Tibial nerve (tissue), 4 donors: ENCODE measurements around the gene GALNT13. TPM values are rescaled to one million over a fixed set of nuclear protein-coding genes. Genes with fewer than 3 reads are reported as not detected.

Source experiments
- DNase-seq, 2 donors: peaks; one replicate each; pipeline ENCODE4 v3.0.0-alpha.2; 2019; ENCODE audit warnings: low spot score in 2 of 2
- H3K27ac ChIP-seq, 4 donors: fragments of 200-600 bp; sonication (generic) in 3 of 4; one replicate each; pipeline ENCODE4 v1.5.1; 2017 to 2019; ENCODE audit warnings: mild to moderate bottlenecking in 1 of 4
- H3K27me3 ChIP-seq, 2 donors: fragments of 200-600 bp; sonication (generic) in 1 of 2; one replicate each; pipeline versions ENCODE4 v1.5.1 to v1.6.0; 2017 to 2019
- H3K36me3 ChIP-seq, 3 donors: fragments of 200-600 bp; sonication (generic); one replicate each; pipeline ENCODE4 v1.5.1; 2018 to 2019
- H3K4me1 ChIP-seq, 4 donors: fragments of 200-600 bp; sonication (generic) in 3 of 4; one replicate each; pipeline ENCODE4 v1.5.1; 2017 to 2019
- H3K4me3 ChIP-seq, 4 donors: fragments of 200-600 bp; sonication (generic) in 3 of 4; one replicate each; pipeline ENCODE4 v1.5.1; 2017 to 2019; ENCODE audit warnings: mild to moderate bottlenecking in 1 of 4, moderate library complexity in 1 of 4
- H3K9me3 ChIP-seq, 4 donors: fragments of 200-600 bp; sonication (generic) in 3 of 4; one replicate each; pipeline ENCODE4 v1.5.1; 2017 to 2019
- CTCF ChIP-seq, 5 experiments: fragments of 200-600 bp in 3 of 5; fragments of 450-650 bp in 2 of 5; sonication (generic) in 3 of 5; IDR thresholded peaks; one replicate each; pipeline ENCODE4 v1.5.1; 2016 to 2019; ENCODE audit warnings: antibody characterized with exemption in 5 of 5, mild to moderate bottlenecking in 3 of 5, moderate library complexity in 2 of 5
- EP300 ChIP-seq, 2 donors: sonication (generic); formaldehyde crosslinking; IDR thresholded peaks; one replicate each; pipeline ENCODE4 v1.6.1; 2017; ENCODE audit warnings: antibody characterized with exemption in 2 of 2, mild to moderate bottlenecking in 1 of 2
- POLR2A ChIP-seq, 2 donors: fragments of 450-650 bp; IDR thresholded peaks; one replicate each; pipeline ENCODE4 v1.6.1; 2017; ENCODE audit warnings: antibody characterized with exemption in 2 of 2, mild to moderate bottlenecking in 2 of 2, moderate library complexity in 2 of 2
- whole genome bisulfite sequencing, 2 donors: methylation state at CpG; one replicate each; pipeline ENCODE4 v1.1.5; 2018; 5-methylcytosine and 5-hydroxymethylcytosine counted together
- total RNA-seq, 4 donors: library from RNA; depleted of rRNA; stranded (reverse); fragments of >200 nt; gene quantifications; one replicate each; pipeline ENCODE4 v1.1.0, GENCODE V29; 2016

GALNT13 gene
- total RNA-seq, 4 donors from 2014 or later, result under 0.01 to 3.1 (median 1.3) TPM; not detected in 1

- H3K27ac ChIP-seq, result no peak overlapping the region
- H3K27me3 ChIP-seq, result no peaks in the 10 kb centered on the region
- H3K36me3 ChIP-seq, result no peaks in the 10 kb centered on the region
- DNase-seq, result no peak
- H3K4me3 ChIP-seq, result no peak overlapping the region
- no peaks in the 10 kb centered on the region for H3K4me1 ChIP-seq
- 97 to 98% methylated on average over 1 of the region's 1 CpG for WGBS, 2 donors
- TF ChIP-seq EP300 (IDR thresholded peaks at IDR 0.05) (no peak), POLR2A (IDR thresholded peaks at IDR 0.05) (no peak), CTCF (IDR thresholded peaks at IDR 0.05) (no peak)
- H3K9me3 ChIP-seq, result no peaks in the 10 kb centered on the region
Observed at GRCh38 chr2:154223726-154224125, 352.0 kb downstream of the GALNT13 start.

DNA sequence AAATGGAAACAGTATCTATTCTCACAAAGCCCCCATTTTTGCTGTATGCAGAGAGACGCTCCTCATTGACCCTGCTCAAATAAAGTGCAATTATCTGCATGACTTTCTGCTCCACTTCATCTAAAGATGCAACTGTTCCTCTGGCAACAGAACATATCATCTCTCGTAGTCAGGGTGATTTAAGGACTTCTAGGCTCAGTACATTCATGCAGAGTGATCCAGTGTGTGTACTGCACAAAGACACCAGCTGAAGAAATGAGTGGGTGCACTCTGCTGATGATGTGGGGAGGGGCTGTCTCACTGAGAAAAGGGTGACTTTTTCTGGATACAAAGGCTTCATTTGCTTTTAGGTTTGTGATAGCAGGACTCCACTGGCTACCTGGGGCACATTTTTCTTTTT, 355.2 kb downstream of the GALNT13 start:
- Histone ChIP-seq H3K4me3 (no peak overlapping the region), H3K4me1 (no peaks in the 10 kb centered on the region), H3K27ac (no peak overlapping the region), H3K27me3 (no peaks in the 10 kb centered on the region), H3K36me3 (no peaks in the 10 kb centered on the region), H3K9me3 (no peaks in the 10 kb centered on the region)
- WGBS, 2 donors, result 34 to 38% methylated on average over 2 of the region's 2 CpGs
- DNase-seq, result no peak
- TF ChIP-seq EP300 (IDR thresholded peaks at IDR 0.05) (no peak), CTCF (IDR thresholded peaks at IDR 0.05) (no peak), POLR2A (IDR thresholded peaks at IDR 0.05) (no peak)

- no peaks in the 10 kb centered on the region for H3K27me3 ChIP-seq
Observed at GRCh38 chr2:154228566-154229280, 357.0 kb downstream of the GALNT13 start.

DNA sequence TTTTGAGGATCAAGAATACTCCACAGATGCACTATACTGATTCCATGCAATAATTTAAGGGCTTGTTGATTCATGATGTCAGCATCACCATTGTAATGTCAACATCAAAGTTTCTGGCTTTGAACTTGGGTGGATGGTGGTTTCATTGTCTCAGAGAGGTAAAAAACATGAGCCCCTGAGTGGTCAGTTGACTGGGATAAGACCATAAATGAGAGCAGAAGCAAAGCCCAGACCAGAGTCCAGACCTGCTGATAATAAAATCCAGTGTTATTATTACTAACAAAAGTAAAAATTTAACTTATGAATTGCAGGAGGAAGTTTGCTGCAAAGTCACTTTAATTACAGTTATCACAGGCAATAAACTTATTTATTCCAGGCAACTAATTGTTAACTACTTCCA, 358.2 kb downstream of the GALNT13 start:
- no peaks in the 10 kb centered on the region for H3K9me3 ChIP-seq
- no peak overlapping the region for H3K27ac ChIP-seq
- H3K27me3 ChIP-seq, result no peaks in the 10 kb centered on the region
- no peaks in the 10 kb centered on the region for H3K4me1 ChIP-seq
- no peaks in the 10 kb centered on the region for H3K36me3 ChIP-seq
- no peak overlapping the region for H3K4me3 ChIP-seq
- TF ChIP-seq CTCF (IDR thresholded peaks at IDR 0.05), result no peak
- no peak for TF ChIP-seq EP300 (IDR thresholded peaks at IDR 0.05)
- no peak for TF ChIP-seq POLR2A (IDR thresholded peaks at IDR 0.05)
- no peak for DNase-seq

More at GRCh38 chr2:154228566-154229280, 357.0 kb downstream of the GALNT13 start:
- TF ChIP-seq POLR2A (IDR thresholded peaks at IDR 0.05) (no peak), CTCF (IDR thresholded peaks at IDR 0.05) (no peak)
- H3K27ac ChIP-seq, result no peak overlapping the region
- no peaks in the 10 kb centered on the region for H3K4me1 ChIP-seq
- H3K9me3 ChIP-seq, result no peaks in the 10 kb centered on the region
- H3K4me3 ChIP-seq, result no peak overlapping the region
- WGBS, 2 donors, result 56 to 63% methylated on average over 3 of the region's 3 CpGs
- no peak for DNase-seq
- no peaks in the 10 kb centered on the region for H3K36me3 ChIP-seq

DNA sequence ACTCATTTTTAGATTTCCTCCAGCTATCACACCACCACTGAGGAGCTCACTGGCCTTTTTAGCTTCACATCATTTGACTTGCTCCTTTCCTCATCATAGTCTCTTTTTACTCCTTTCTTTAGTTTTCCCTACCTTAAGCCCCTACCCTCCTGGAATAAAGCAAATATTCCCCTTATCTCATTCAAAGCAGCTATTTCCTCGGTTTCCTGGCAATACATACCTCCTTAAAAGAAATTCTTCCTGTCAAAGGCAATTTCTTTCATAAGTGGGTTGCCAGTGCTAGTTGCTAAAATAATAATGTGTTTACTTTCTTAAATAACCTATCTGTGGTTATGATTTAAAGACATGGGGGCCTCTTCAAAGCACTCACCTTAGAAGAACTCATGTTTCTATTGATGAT, 359.3 kb downstream of the GALNT13 start:
- TF ChIP-seq EP300 (IDR thresholded peaks at IDR 0.05) (no peak), POLR2A (IDR thresholded peaks at IDR 0.05) (no peak), CTCF (IDR thresholded peaks at IDR 0.05) (no peak)
- 65 to 68% methylated on average over 1 of the region's 1 CpG for WGBS, 2 donors

More for the DNA sequence above, 359.3 kb downstream of the GALNT13 start:
- Histone ChIP-seq H3K4me1 (no peaks in the 10 kb centered on the region), H3K27ac (no peak overlapping the region), H3K4me3 (no peak overlapping the region), H3K9me3 (no peaks in the 10 kb centered on the region), H3K27me3 (no peaks in the 10 kb centered on the region), H3K36me3 (no peaks in the 10 kb centered on the region)
- no peak for DNase-seq
